GM03348 (cell line): ENCODE data around the gene NCOA6.
A peak's percentile ranks its signal among the peaks of the same experiment; 100 is the strongest.

Experiments
- DNase-seq: peaks from one replicate; pipeline ENCODE4 v3.0.0; 2012; ENCODE audit warnings: low spot score

The NCOA6 gene

GRCh38 chr20:34704177-34705007 is 121.1 kb downstream of the NCOA6 start, which contains the start of gene TP53INP2:
Gene TP53INP2, plus strand, starts transcription at chr20:34704344. Its CDS starts 4,396 bp downstream, at chr20:34708740.
- DNase-seq, result peak; percentile 98

DNA sequence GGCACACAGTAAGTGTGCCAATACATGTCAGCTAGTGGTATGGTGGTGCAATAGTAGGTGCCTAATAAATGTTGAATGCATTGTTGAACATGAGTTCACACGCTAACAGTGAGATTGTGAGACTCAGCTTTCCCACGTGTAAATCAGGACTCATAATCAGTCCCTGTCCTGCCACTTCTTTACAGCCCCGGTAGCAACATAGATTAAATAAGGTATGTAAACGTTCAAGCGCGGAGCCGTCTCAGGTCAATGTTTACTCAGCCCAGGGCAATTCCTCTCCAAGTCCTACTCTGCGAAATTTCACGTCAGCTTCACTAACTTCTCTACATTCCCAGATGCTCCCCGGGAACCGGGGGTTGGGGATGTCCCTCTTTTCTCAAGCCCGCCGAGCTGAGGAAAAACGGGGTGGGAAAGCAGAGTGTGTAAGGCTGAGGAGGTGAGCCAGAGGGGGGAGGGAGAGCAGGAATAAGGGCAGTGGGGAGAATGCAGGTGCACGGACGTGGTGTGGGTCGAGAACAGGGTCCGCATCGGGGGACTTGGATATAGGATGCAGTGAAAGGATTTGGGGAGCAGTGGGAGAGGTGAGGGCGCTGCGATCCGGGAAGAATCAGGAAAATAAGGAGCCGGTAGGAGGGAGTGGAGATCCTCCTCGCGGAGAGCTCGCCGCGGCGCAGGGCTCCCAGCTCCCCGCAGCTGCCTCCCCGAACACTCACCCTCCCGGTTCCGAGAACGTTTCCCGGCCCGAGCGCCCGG is 121.9 kb downstream of the NCOA6 start:
- peak; percentile 28 for DNase-seq

- DNase-seq, result no peak
Measured at GRCh38 chr20:34703061-34703423, 122.4 kb downstream of the NCOA6 start.

DNA sequence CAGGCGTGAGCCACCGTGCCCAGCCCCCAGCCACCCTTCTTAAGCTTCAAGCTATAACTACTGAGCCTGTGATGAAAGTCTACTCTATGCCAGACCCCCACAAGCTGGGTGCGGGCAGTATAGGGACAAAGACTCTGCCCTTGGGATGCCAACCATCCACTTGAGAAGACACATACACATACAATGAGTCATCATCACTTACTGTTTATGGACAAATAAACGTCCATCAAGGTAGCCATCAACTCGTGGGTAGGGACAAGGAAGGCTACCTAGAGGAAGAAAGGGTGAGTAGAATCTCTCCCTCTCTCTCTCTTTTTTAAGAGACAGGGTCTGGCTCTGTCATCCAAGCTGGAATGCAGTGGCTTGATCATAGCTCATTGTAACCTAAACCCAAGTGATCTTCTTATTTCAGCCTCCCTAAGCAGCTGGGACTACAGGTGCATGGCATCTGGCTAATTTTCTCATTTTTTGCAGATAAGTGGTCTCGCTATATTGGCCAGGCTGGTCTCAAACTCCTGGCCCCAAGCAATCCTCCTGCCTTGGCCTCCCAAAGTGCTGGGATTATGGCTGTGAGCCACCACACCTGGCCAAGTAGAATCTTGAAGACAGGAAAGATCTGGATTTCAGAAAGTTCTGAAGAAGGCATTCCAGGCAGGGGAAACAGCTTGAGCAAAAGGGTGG is 123.9 kb downstream of the NCOA6 start:
- DNase-seq, result no peak

- no peak for DNase-seq
Measured at GRCh38 chr20:34693414-34693813, 132.0 kb downstream of the NCOA6 start.

DNA sequence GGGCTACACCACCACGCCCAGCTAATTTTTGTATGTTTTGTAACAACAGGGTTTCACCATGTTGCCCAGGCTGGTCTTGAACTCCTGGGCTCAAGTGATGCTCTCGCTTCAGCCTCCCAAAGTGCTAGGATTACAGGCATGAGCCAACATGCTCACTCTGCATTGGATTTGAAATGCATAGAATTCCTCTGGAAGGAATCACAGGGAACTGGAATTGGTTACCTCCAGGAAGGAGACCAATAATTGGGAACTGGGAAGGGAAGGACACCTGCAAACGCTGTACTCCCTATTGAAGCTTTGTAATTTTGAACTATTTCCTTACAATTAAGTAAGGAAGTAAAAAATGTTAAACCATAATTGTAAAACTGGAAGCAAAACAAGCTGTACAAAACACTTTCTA is 133.6 kb downstream of the NCOA6 start:
- no peak for DNase-seq

GRCh38 chr20:34689486-34689885 is 136.0 kb downstream of the NCOA6 start:
- DNase-seq, result no peak

GRCh38 chr20:34683667-34684066 is 141.8 kb downstream of the NCOA6 start:
- DNase-seq, result no peak

- no peak for DNase-seq
Measured at GRCh38 chr20:34680586-34681175, 144.8 kb downstream of the NCOA6 start.

DNA sequence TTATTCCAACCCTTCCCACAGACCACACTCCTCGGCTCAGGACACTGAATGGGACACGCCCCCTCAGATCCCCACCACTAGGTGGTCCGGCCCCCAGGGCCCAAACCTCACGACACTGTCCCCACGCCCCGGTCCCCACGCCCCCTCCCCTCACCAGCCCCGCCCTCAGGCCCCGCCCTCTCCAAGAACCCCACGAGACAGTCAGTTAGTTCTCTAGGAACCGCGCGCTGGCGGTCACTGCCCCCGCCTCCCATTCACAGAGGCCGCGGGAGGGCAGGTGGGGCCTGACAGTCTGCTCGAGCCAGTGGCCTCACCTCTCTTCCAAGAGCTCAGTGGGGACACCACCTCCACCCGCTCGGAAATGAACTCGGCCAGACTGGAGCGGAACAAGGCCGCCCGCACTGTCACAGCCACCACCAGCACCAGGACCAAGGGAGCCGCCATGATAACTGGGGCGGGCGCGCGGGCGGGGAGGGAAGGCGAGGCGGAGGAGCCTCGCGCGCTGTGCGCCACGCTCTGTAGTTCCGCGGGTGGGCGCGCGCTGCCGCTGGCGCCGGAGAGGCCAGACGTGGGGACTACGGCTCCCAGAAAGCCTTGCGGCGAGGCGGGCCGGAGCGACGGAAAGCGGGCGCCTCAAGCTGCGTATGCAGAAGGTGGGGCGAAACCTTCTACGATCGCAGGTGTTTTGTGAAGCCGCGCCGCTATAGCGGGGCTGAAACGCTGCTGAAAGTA is 148.6 kb downstream of the NCOA6 start, which contains the start of gene PIGU:
PIGU (minus strand) TSS at position 451 of the 732 bp plus-strand sequence; CDS start at position 444, 7 bp downstream.
- peak; percentile 96 for DNase-seq

DNA sequence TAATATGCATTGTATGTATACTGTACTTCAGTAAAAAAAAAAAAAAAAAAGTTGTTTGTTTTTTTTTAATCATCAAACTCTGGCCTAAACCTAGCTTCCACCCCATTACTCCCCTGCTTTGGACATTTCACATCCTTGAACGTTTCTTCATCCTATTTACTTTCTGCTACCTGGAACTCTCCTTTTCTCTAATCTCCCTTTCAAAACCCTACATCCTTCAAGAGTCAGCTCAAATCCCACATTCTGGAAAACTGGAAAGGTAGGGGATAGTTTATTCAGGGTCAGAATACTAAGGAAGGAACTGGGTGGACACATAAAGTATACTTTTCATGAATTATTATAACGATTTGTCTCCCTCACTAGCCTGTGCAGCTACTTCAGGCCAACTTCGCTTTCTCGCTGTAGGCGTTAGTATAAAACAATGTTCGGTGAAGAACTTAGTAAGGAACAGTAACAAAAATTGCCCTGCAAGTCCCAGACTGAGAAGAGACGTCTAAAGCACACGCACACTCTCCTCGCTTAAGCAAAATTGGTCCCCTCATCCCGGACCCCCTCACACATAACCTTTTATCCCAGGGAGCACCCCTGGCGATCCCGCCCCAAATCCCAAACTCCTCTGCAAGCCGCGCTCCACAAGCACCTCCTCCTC is 149.3 kb downstream of the NCOA6 start:
- no peak for DNase-seq

GRCh38 chr20:34675561-34675960 is 149.9 kb downstream of the NCOA6 start:
- DNase-seq, result no peak

GRCh38 chr20:34673412-34673811 is 152.0 kb downstream of the NCOA6 start:
- DNase-seq, result no peak

GRCh38 chr20:34669094-34669493 is 156.4 kb downstream of the NCOA6 start:
- no peak for DNase-seq
